GM10266 (cell line): ENCODE measurements around the gene CAMK2B.

ENCODE experiments used
- DNase-seq: peaks from one replicate; pipeline ENCODE4 v3.0.0; 2012; ENCODE audit errors: extremely low spot score
- CTCF ChIP-seq: IDR thresholded peaks from 2 replicates; pipeline ENCODE4 v1.5.1; 2012; ENCODE audit warnings: mild to moderate bottlenecking, low read depth; ENCODE audit not compliant: control insufficient read depth, insufficient read depth; ENCODE audit errors: missing control alignments

Gene CAMK2B

DNA sequence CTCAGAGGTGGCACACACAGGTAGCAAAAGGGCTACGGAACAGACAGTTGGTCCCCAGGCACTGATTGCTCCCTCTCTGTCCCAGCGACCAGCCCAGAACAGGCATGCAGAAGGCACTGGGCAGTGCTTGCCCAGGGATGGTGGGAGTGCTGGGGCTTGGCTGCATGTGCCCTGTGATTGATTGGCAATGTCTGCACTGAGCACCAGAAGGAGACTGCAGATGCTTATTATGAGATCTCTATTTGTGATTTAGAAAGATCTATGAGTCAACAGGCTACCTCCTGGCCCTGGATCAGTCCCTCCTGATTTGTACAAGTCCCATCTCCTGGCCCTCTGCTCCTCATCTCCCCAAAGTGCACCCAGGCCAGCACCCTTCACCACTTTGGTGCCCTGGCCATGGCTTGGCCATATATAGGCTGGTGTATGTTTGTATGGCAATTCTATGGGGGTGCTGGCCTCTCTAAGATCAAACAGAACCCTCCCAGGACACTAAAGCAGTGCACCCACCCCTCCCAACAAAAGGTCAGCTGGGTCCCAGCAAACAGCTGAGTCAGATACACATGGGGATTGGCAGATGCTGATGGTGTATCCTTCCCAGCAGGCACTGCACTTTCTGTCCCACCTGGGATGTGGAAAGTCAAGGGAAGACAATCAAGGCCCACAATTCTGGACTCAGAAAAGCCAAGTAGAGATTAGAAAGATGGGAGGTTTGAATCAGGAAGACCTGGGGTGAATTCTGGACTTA is 30.9 kb downstream of the CAMK2B start:
- no peak for DNase-seq
- no peak for TF ChIP-seq CTCF

GRCh38 chr7:44293561-44294324 is 31.7 kb downstream of the CAMK2B start:
- DNase-seq, result no peak
- TF ChIP-seq CTCF, result no peak

- TF ChIP-seq CTCF, result no peak
- DNase-seq, result no peak
Observed at GRCh38 chr7:44292876-44293560, 32.4 kb downstream of the CAMK2B start.

DNA sequence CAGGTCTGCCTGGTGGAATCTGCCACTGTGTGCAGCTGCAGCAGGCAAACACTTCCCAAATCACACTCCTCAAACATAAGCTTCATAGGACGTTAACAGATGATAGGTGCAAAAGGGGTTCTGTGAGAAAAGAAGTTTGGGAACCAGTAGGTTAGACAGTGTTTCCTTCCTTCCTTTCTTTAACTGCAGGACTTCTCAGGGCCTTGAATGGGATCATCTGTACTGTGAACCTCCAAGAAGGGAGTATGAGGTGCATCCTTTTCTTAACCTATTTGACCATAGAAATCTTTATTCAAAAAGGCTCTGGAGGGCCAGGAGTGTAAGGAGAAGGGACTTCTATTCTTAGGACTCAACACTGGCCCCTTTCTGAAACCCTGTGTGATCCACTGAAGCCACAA is 33.0 kb downstream of the CAMK2B start:
- no peak for DNase-seq

GRCh38 chr7:44291733-44292419 is 33.5 kb downstream of the CAMK2B start:
- no peak for TF ChIP-seq CTCF
- DNase-seq, result no peak

More for the DNA sequence above, 33.0 kb downstream of the CAMK2B start:
- TF ChIP-seq CTCF, result no peak

DNA sequence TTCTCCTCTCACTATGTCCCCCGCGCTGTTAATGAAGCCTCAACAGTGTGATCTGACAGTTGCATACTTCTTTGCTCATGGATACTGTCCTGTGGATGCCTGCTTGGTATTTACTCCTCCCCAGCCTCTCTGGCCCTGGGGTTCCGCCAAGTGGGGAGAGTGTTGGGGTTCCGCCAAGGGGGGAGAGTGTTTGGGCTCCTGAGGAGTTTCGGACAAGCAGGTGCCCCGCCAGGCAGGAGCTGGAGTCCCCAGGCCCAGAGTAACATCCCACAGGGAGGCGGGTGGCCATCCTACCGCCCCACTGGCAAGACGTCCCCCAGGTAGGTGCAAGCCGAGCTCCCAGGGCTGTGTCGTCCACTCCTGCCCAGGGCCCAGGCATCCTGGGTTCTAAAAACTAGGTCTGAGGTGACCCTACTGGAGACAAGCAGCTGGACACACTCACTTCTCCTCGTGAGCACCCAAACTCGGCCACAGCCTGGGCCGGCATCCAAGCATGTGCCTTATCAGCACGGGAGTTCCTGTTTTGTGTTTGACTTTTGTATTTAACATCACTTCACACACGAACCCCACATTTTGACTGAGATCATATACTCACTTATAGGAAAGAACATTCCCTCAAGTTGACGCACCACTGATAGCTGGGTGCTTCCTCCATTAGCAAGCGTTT is 34.2 kb downstream of the CAMK2B start:
- no peak for DNase-seq
- TF ChIP-seq CTCF, result no peak
